HUDEP-2 (cell line): ENCODE data around the gene BAG2.

ENCODE experiments used
- DNase-seq, 76 experiments: peaks; one replicate each; lab custom pipeline; 2025; ENCODE audit not compliant: unreplicated experiment in 76 of 76; lab: John Stamatoyannopoulos, UW

Gene BAG2

GRCh38 chr6:57221191-57221935, 49.2 kb downstream of the BAG2 start:
- peak in 51 of 76 experiments; percentile 17 to 72 (median 47) for DNase-seq

GRCh38 chr6:57221936-57222742, 50.0 kb downstream of the BAG2 start, which contains the start of gene RAB23:
TSS of gene RAB23 (minus strand) at chr6:57222307. CDS start at chr6:57210380, 11,927 bp downstream.
- DNase-seq, result peak in 73 of 76 experiments; percentile 13 to 93 (median 79)

- DNase-seq, result peak in 1 of 76 experiments; percentile 19
These were observed 50.6 kb downstream of the BAG2 start for GRCh38 chr6:57222743-57223077.

GRCh38 chr6:57224769-57225515, 52.8 kb downstream of the BAG2 start:
- peak in 1 of 76 experiments; percentile 4 for DNase-seq

- no peak for DNase-seq
These were observed 54.1 kb downstream of the BAG2 start for GRCh38 chr6:57226221-57226620.
